ENCODE data around the gene BAHCC1. TPM values are rescaled to one million over a fixed set of nuclear protein-coding genes. Genes with fewer than 3 reads are reported as not detected.

The BAHCC1 gene
- total RNA-seq, 1 donor from 2014 or later: 8.4 TPM

GRCh38 chr17:81427173-81428120 lies 32.2 kb downstream of the BAHCC1 start:
- Histone ChIP-seq H3K9me3 (ENCODE audit: control insufficient read depth in 3 of 3, low read length in 3 of 3) (no peaks in the 10 kb centered on the region), H3K4me3 (ENCODE audit: low read length in 3 of 3) (peak overlapping the region in 2 of 3 donors; percentile 22 to 40), H3K9ac (ENCODE audit: low read depth in 1 of 3, low read length in 3 of 3) (peak overlapping the region; percentile 32 to 64 (median 61)), H3K27ac (ENCODE audit: low read depth, low read length) (peak overlapping the region; percentile 71), H3K4me1 (ENCODE audit: control insufficient read depth in 3 of 3, insufficient read depth in 3 of 3, low read length in 3 of 3) (peaks cover 47 to 71% (median 54%) of the 10 kb centered on the region in 3 donors), H3K27me3 (ENCODE audit: control insufficient read depth in 3 of 3, insufficient read depth in 3 of 3, low read length in 3 of 3) (peaks cover 0 to 2% (median 0%) of the 10 kb centered on the region in 3 donors), H3K36me3 (ENCODE audit: control insufficient read depth in 3 of 3, insufficient read depth in 3 of 3, low read length in 3 of 3) (no peaks in the 10 kb centered on the region)

- Histone ChIP-seq H3K36me3 (ENCODE audit: control insufficient read depth in 3 of 3, insufficient read depth in 3 of 3, low read length in 3 of 3) (no peaks in the 10 kb centered on the region), H3K27me3 (ENCODE audit: control insufficient read depth in 3 of 3, insufficient read depth in 3 of 3, low read length in 3 of 3) (peaks cover 0 to 2% (median 0%) of the 10 kb centered on the region in 3 donors), H3K4me3 (ENCODE audit: low read length in 3 of 3) (peak overlapping the region in 2 of 3 donors; percentile 29 to 40), H3K4me1 (ENCODE audit: control insufficient read depth in 3 of 3, insufficient read depth in 3 of 3, low read length in 3 of 3) (peaks cover 41 to 65% (median 51%) of the 10 kb centered on the region in 3 donors), H3K9me3 (ENCODE audit: control insufficient read depth in 3 of 3, low read length in 3 of 3) (no peaks in the 10 kb centered on the region), H3K9ac (ENCODE audit: low read depth in 1 of 3, low read length in 3 of 3) (peak overlapping the region; percentile 32 to 64 (median 61)), H3K27ac (ENCODE audit: low read depth, low read length) (peak overlapping the region; percentile 71)
Measured at GRCh38 chr17:81428121-81428515, 32.9 kb downstream of the BAHCC1 start.

- Histone ChIP-seq H3K9ac (ENCODE audit: low read depth in 1 of 3, low read length in 3 of 3) (peak overlapping the region in 2 of 3 donors; percentile 32 to 40), H3K4me1 (ENCODE audit: control insufficient read depth in 3 of 3, insufficient read depth in 3 of 3, low read length in 3 of 3) (peaks cover 38 to 62% (median 51%) of the 10 kb centered on the region in 3 donors), H3K36me3 (ENCODE audit: control insufficient read depth in 3 of 3, insufficient read depth in 3 of 3, low read length in 3 of 3) (no peaks in the 10 kb centered on the region), H3K27ac (ENCODE audit: low read depth, low read length) (peak overlapping the region; percentile 71), H3K9me3 (ENCODE audit: control insufficient read depth in 3 of 3, low read length in 3 of 3) (no peaks in the 10 kb centered on the region), H3K27me3 (ENCODE audit: control insufficient read depth in 3 of 3, insufficient read depth in 3 of 3, low read length in 3 of 3) (peaks cover 0 to 2% (median 0%) of the 10 kb centered on the region in 3 donors), H3K4me3 (ENCODE audit: low read length in 3 of 3) (peak overlapping the region in 1 of 3 donors; percentile 40)
Measured at GRCh38 chr17:81428516-81428915, 33.3 kb downstream of the BAHCC1 start.

- H3K9me3 ChIP-seq (ENCODE audit: control insufficient read depth in 3 of 3, low read length in 3 of 3): no peaks in the 10 kb centered on the region
- H3K9ac ChIP-seq (ENCODE audit: low read depth in 1 of 3, low read length in 3 of 3): peak overlapping the region in 2 of 3 donors; percentile 32 to 40
- H3K4me1 ChIP-seq (ENCODE audit: control insufficient read depth in 3 of 3, insufficient read depth in 3 of 3, low read length in 3 of 3): peaks cover 34 to 61% (median 52%) of the 10 kb centered on the region in 3 donors
- peak overlapping the region in 2 of 3 donors; percentile 26 to 49 for H3K4me3 ChIP-seq (ENCODE audit: low read length in 3 of 3)
- H3K27ac ChIP-seq (ENCODE audit: low read depth, low read length): no peak overlapping the region
- H3K27me3 ChIP-seq (ENCODE audit: control insufficient read depth in 3 of 3, insufficient read depth in 3 of 3, low read length in 3 of 3): peaks cover 0 to 2% (median 0%) of the 10 kb centered on the region in 3 donors
- no peaks in the 10 kb centered on the region for H3K36me3 ChIP-seq (ENCODE audit: control insufficient read depth in 3 of 3, insufficient read depth in 3 of 3, low read length in 3 of 3)
Measured at GRCh38 chr17:81428948-81429774, 33.9 kb downstream of the BAHCC1 start.

GRCh38 chr17:81429821-81430551 lies 34.7 kb downstream of the BAHCC1 start:
- Histone ChIP-seq H3K4me1 (ENCODE audit: control insufficient read depth in 3 of 3, insufficient read depth in 3 of 3, low read length in 3 of 3) (peaks cover 35 to 65% (median 55%) of the 10 kb centered on the region in 3 donors), H3K4me3 (ENCODE audit: low read length in 3 of 3) (peak overlapping the region in 2 of 3 donors; percentile 26 to 49), H3K36me3 (ENCODE audit: control insufficient read depth in 3 of 3, insufficient read depth in 3 of 3, low read length in 3 of 3) (no peaks in the 10 kb centered on the region), H3K9ac (ENCODE audit: low read depth in 1 of 3, low read length in 3 of 3) (peak overlapping the region in 1 of 3 donors; percentile 40), H3K9me3 (ENCODE audit: control insufficient read depth in 3 of 3, low read length in 3 of 3) (no peaks in the 10 kb centered on the region), H3K27me3 (ENCODE audit: control insufficient read depth in 3 of 3, insufficient read depth in 3 of 3, low read length in 3 of 3) (no peaks in the 10 kb centered on the region), H3K27ac (ENCODE audit: low read depth, low read length) (no peak overlapping the region)

GRCh38 chr17:81431545-81432482 lies 36.6 kb downstream of the BAHCC1 start:
- H3K9ac ChIP-seq (ENCODE audit: low read depth in 1 of 3, low read length in 3 of 3): peak overlapping the region in 1 of 3 donors; percentile 16
- no peak overlapping the region for H3K4me3 ChIP-seq (ENCODE audit: low read length in 3 of 3)
- H3K27ac ChIP-seq (ENCODE audit: low read depth, low read length): no peak overlapping the region
- H3K9me3 ChIP-seq (ENCODE audit: control insufficient read depth in 3 of 3, low read length in 3 of 3): no peaks in the 10 kb centered on the region
- no peaks in the 10 kb centered on the region for H3K36me3 ChIP-seq (ENCODE audit: control insufficient read depth in 3 of 3, insufficient read depth in 3 of 3, low read length in 3 of 3)
- no peaks in the 10 kb centered on the region for H3K27me3 ChIP-seq (ENCODE audit: control insufficient read depth in 3 of 3, insufficient read depth in 3 of 3, low read length in 3 of 3)
- H3K4me1 ChIP-seq (ENCODE audit: control insufficient read depth in 3 of 3, insufficient read depth in 3 of 3, low read length in 3 of 3): peaks cover 46 to 70% (median 64%) of the 10 kb centered on the region in 3 donors

GRCh38 chr17:81432941-81433340 lies 37.7 kb downstream of the BAHCC1 start:
- Histone ChIP-seq H3K9ac (ENCODE audit: low read depth in 1 of 3, low read length in 3 of 3) (peak overlapping the region in 1 of 3 donors; percentile 25), H3K36me3 (ENCODE audit: control insufficient read depth in 3 of 3, insufficient read depth in 3 of 3, low read length in 3 of 3) (no peaks in the 10 kb centered on the region), H3K27ac (ENCODE audit: low read depth, low read length) (no peak overlapping the region), H3K4me1 (ENCODE audit: control insufficient read depth in 3 of 3, insufficient read depth in 3 of 3, low read length in 3 of 3) (peaks cover 41 to 66% (median 59%) of the 10 kb centered on the region in 3 donors), H3K9me3 (ENCODE audit: control insufficient read depth in 3 of 3, low read length in 3 of 3) (no peaks in the 10 kb centered on the region), H3K4me3 (ENCODE audit: low read length in 3 of 3) (no peak overlapping the region), H3K27me3 (ENCODE audit: control insufficient read depth in 3 of 3, insufficient read depth in 3 of 3, low read length in 3 of 3) (no peaks in the 10 kb centered on the region)

- H3K9me3 ChIP-seq (ENCODE audit: control insufficient read depth in 3 of 3, low read length in 3 of 3): no peaks in the 10 kb centered on the region
- no peaks in the 10 kb centered on the region for H3K36me3 ChIP-seq (ENCODE audit: control insufficient read depth in 3 of 3, insufficient read depth in 3 of 3, low read length in 3 of 3)
- H3K4me3 ChIP-seq (ENCODE audit: low read length in 3 of 3): no peak overlapping the region
- no peaks in the 10 kb centered on the region for H3K27me3 ChIP-seq (ENCODE audit: control insufficient read depth in 3 of 3, insufficient read depth in 3 of 3, low read length in 3 of 3)
- H3K9ac ChIP-seq (ENCODE audit: low read depth in 1 of 3, low read length in 3 of 3): no peak overlapping the region
- H3K4me1 ChIP-seq (ENCODE audit: control insufficient read depth in 3 of 3, insufficient read depth in 3 of 3, low read length in 3 of 3): peaks cover 35 to 59% (median 52%) of the 10 kb centered on the region in 3 donors
- H3K27ac ChIP-seq (ENCODE audit: low read depth, low read length): no peak overlapping the region
Measured at GRCh38 chr17:81433656-81434055, 38.4 kb downstream of the BAHCC1 start.
